HCT116 (cell line): ENCODE measurements around the gene ZSWIM3. TPM values are rescaled to one million over a fixed set of nuclear protein-coding genes. Genes with fewer than 3 reads are reported as not detected.

Source experiments
- ATAC-seq: fragments of 200-7000 bp; cut with Tn5 transposase; 2 replicates; pipeline ENCODE4 v1.9.1; 2020; ENCODE audit warnings: mild to moderate bottlenecking, moderate library complexity
- BruUV-seq: library from RNA; stranded (reverse); fragments of 400-500 nt; replicated peaks from 2 replicates; lab custom pipeline; 2021; lab: Mats Ljungman, UMichigan
- CTCF ChIA-PET: fragments of 300-600 bp; sonication (Branson Sonifier 250); formaldehyde crosslinking; loops from one replicate; lab custom pipeline; 2021; ENCODE audit warnings: antibody characterized with exemption; lab: Charles Lee
- POLR2A ChIA-PET: fragments of 300-600, 350-600 bp; sonication (Branson Sonifier 250); formaldehyde crosslinking; loops from one replicate; lab custom pipeline; 2021; ENCODE audit warnings: antibody characterized with exemption; lab: Charles Lee
- RAD21 ChIA-PET, 2 experiments: fragments of 300-600 bp; sonication (Branson Sonifier 250); formaldehyde crosslinking; loops; one replicate each; lab custom pipeline; 2023; ENCODE audit warnings: low total read pairs in 2 of 2; ENCODE audit not compliant: uncharacterized antibody in 2 of 2, unreplicated experiment in 2 of 2, low non-redundant PET in 1 of 2; lab: Charles Lee
- DNase-seq: peaks from one replicate; pipeline ENCODE4 v3.0.0-alpha.2; 2010; ENCODE audit warnings: low read depth, low spot score
- H2AFZ ChIP-seq: fragments of 200-600 bp; shearing (Covaris generic), sonication (generic); 2 replicates; pipeline ENCODE4 v1.6.1; 2017; ENCODE audit warnings: low read depth, mixed run types, mixed read lengths, antibody characterized with exemption, low read length; ENCODE audit not compliant: poor library complexity, severe bottlenecking
- H3K27ac ChIP-seq: 2 replicates; pipeline ENCODE4 v1.5.1; 2012; ENCODE audit warnings: low read depth, low read length
- H3K27me3 ChIP-seq: fragments of 200-600 bp; sonication (generic); 2 replicates; pipeline ENCODE4 v1.6.1; 2016; ENCODE audit warnings: mixed run types, low read length, mixed read lengths; ENCODE audit not compliant: insufficient read depth
- H3K36me3 ChIP-seq, 2 experiments: fragments of 200-500 bp in 1 of 2; fragments of 200-600 bp in 1 of 2; sonication (Bioruptor generic) in 1 of 2; sonication (generic) in 1 of 2; 2 replicates each; pipeline versions ENCODE4 v1.5.1 to v1.6.1; 2014 to 2016; ENCODE audit warnings: low read length in 2 of 2, inconsistent platforms in 1 of 2, mixed read lengths in 1 of 2, mixed run types in 1 of 2; ENCODE audit not compliant: insufficient read depth in 2 of 2, control insufficient read depth in 1 of 2
- H3K4me1 ChIP-seq, 2 experiments: fragments of 200-600 bp in 1 of 2; sonication (generic) in 1 of 2; 2 replicates each; pipeline versions ENCODE4 v1.5.1 to v1.6.1; 2012 to 2017; ENCODE audit warnings: low read length in 2 of 2, inconsistent platforms in 1 of 2, mild to moderate bottlenecking in 1 of 2, mixed read lengths in 1 of 2, mixed run types in 1 of 2, moderate library complexity in 1 of 2; ENCODE audit not compliant: insufficient read depth in 2 of 2, control insufficient read depth in 1 of 2
- H3K4me2 ChIP-seq: fragments of 200-600 bp; sonication (generic); 2 replicates; pipeline ENCODE4 v1.6.1; 2017; ENCODE audit warnings: mixed run types, low read length, mixed read lengths
- H3K4me3 ChIP-seq, 2 experiments: fragments of 200-600 bp in 1 of 2; sonication (generic) in 1 of 2; replicated peaks in 1 of 2; 2 replicates each; pipeline ENCODE4 v1.5.1; 2011 to 2016; ENCODE audit warnings: low read length in 2 of 2, control low read depth in 1 of 2, low read depth in 1 of 2, mild to moderate bottlenecking in 1 of 2, mixed read lengths in 1 of 2, mixed run types in 1 of 2
- H3K79me2 ChIP-seq: fragments of 200-600 bp; sonication (generic); 2 replicates; pipeline ENCODE4 v1.6.1; 2017; ENCODE audit warnings: mild to moderate bottlenecking, mixed run types, low read length, moderate library complexity, mixed read lengths; ENCODE audit not compliant: insufficient read depth
- H3K9ac ChIP-seq: fragments of 200-600 bp; sonication (generic); 2 replicates; pipeline ENCODE4 v1.6.1; 2016; ENCODE audit warnings: low read length, mixed read lengths
- H3K9me2 ChIP-seq: fragments of 200-600 bp; sonication (generic), shearing (Covaris generic); 2 replicates; pipeline ENCODE4 v1.6.1; 2017; ENCODE audit warnings: mixed run types, mild to moderate bottlenecking, moderate library complexity; ENCODE audit not compliant: insufficient read depth
- H3K9me3 ChIP-seq, 2 experiments: fragments of 200-500 bp in 1 of 2; fragments of 200-600 bp in 1 of 2; sonication (Bioruptor generic) in 1 of 2; sonication (generic) in 1 of 2; 2 replicates each; pipeline ENCODE4 v1.6.1; 2014 to 2017; ENCODE audit warnings: low read length in 2 of 2, mixed read lengths in 2 of 2, inconsistent platforms in 1 of 2, low read depth in 1 of 2, mild to moderate bottlenecking in 1 of 2, mixed run types in 1 of 2, moderate library complexity in 1 of 2; ENCODE audit not compliant: control insufficient read depth in 1 of 2, insufficient read depth in 1 of 2
- H4K20me1 ChIP-seq: fragments of 200-600 bp; sonication (generic), shearing (Covaris generic); 2 replicates; pipeline ENCODE4 v1.6.1; 2017; ENCODE audit warnings: mixed run types, mild to moderate bottlenecking, moderate library complexity; ENCODE audit not compliant: insufficient read depth
- CBX3 ChIP-seq: IDR thresholded peaks from 2 replicates; pipeline ENCODE4 v1.6.1; 2012; ENCODE audit warnings: low read depth
- EGR1 ChIP-seq: IDR thresholded peaks from 2 replicates; pipeline ENCODE4 v1.6.1; 2012; ENCODE audit warnings: low read depth
- ELF1 ChIP-seq: IDR thresholded peaks from 2 replicates; pipeline ENCODE4 v1.6.1; 2012; ENCODE audit warnings: low read depth, borderline replicate concordance
- FOSL1 ChIP-seq: IDR thresholded peaks from 2 replicates; pipeline ENCODE4 v1.6.1; 2012; ENCODE audit warnings: low read depth
- POLR2A ChIP-seq: IDR thresholded peaks from 2 replicates; pipeline ENCODE4 v1.7.0; 2011; ENCODE audit warnings: borderline replicate concordance; ENCODE audit not compliant: insufficient read depth, insufficient read length; ENCODE audit errors: extremely low read depth
- RAD21 ChIP-seq: IDR thresholded peaks from 2 replicates; pipeline ENCODE4 v1.6.1; 2012; ENCODE audit warnings: low read depth, mild to moderate bottlenecking
- ZBTB33 ChIP-seq: IDR thresholded peaks from 2 replicates; pipeline ENCODE4 v1.6.1; 2011; ENCODE audit warnings: mild to moderate bottlenecking, low read length, moderate library complexity; ENCODE audit not compliant: insufficient replicate concordance; ENCODE audit errors: extremely low read depth
- intact Hi-C: fragments of 100-400 bp; cut with micrococcal nuclease; formaldehyde crosslinking; loops from 2 replicates; pipeline ENCODE4 v1.10.0; 2022
- total RNA-seq: library from RNA; stranded (reverse); gene quantifications from one replicate; pipeline ENCODE4 v1.2.1, GENCODE V29; 2021; ENCODE audit not compliant: unreplicated experiment
- TF ChIP-seq, protein P1 (sequence below), 3 experiments: fragments of 200-600 bp in 1 of 3; sonication (generic) in 1 of 3; IDR thresholded peaks in 2 of 3; conservative IDR thresholded peaks in 1 of 3; 2 replicates each; pipeline ENCODE4 v1.5.1; 2012 to 2017; ENCODE audit warnings: low read depth in 2 of 3, low read length in 2 of 3, antibody characterized with exemption in 1 of 3, borderline replicate concordance in 1 of 3, control low read depth in 1 of 3, mild to moderate bottlenecking in 1 of 3, mixed read lengths in 1 of 3, mixed run types in 1 of 3, moderate library complexity in 1 of 3; ENCODE audit not compliant: insufficient read depth in 1 of 3

The ZSWIM3 gene
- total RNA-seq, 1 experiment from 2014 or later, result 1.8 TPM

DNA sequence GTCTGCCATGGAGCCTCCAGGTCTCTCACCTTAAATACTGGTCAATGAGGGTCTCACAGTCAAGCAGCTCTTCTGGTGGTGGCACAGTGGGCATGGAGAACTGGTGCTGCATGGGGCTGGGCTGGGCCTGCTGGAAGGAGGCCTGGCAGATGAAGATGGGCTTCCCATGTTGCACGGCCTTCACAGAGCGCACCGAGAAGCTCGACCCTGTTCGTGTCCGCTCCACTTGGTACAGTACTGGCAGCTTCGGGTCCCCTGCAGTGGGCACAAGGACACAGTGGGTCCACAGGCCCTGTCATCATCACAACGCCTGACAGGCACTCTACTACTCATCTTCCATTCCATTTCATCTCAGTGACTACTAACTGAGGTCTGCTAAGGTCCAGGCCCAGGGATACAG, 9.0 kb upstream of the ZSWIM3 start:
- H3K79me2 ChIP-seq, result no peaks in the 10 kb centered on the region
- no peaks in the 10 kb centered on the region for H4K20me1 ChIP-seq
- peaks cover 0 to 2% of the 10 kb centered on the region in 2 experiments; a peak in 2 of 4 replicates for H3K36me3 ChIP-seq
- no peak for TF ChIP-seq CBX3
- no peak for TF ChIP-seq RAD21
- TF ChIP-seq, protein P1, sequence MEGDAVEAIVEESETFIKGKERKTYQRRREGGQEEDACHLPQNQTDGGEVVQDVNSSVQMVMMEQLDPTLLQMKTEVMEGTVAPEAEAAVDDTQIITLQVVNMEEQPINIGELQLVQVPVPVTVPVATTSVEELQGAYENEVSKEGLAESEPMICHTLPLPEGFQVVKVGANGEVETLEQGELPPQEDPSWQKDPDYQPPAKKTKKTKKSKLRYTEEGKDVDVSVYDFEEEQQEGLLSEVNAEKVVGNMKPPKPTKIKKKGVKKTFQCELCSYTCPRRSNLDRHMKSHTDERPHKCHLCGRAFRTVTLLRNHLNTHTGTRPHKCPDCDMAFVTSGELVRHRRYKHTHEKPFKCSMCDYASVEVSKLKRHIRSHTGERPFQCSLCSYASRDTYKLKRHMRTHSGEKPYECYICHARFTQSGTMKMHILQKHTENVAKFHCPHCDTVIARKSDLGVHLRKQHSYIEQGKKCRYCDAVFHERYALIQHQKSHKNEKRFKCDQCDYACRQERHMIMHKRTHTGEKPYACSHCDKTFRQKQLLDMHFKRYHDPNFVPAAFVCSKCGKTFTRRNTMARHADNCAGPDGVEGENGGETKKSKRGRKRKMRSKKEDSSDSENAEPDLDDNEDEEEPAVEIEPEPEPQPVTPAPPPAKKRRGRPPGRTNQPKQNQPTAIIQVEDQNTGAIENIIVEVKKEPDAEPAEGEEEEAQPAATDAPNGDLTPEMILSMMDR (IDR thresholded peaks at IDR 0.05 in 2 of 3, conservative IDR thresholded peaks at IDR 0.05 in 1 of 3; ENCODE audit: borderline replicate concordance in 1 of 3, insufficient read depth in 1 of 3, low read depth in 2 of 3, low read length in 2 of 3), result no peak
- no peak for TF ChIP-seq ZBTB33
- TF ChIP-seq EGR1, result no peak
- TF ChIP-seq FOSL1, result no peak
- no peak for TF ChIP-seq POLR2A
- no peak for TF ChIP-seq ELF1
- no peak for ATAC-seq
- DNase-seq, result no peak
- no TSS peak for BruUV-seq
- RAD21 ChIA-PET, result no interaction called here
- POLR2A ChIA-PET, result no interaction called here
- no peak overlapping the region for H2AFZ ChIP-seq
- no peaks in the 10 kb centered on the region for H3K27me3 ChIP-seq
- intact Hi-C loops, result no loop called here
- no peaks in the 10 kb centered on the region for H3K4me1 ChIP-seq
- CTCF ChIA-PET, result no interaction called here
- H3K9ac ChIP-seq, result no peak overlapping the region
- H3K27ac ChIP-seq, result no peak overlapping the region
- H3K9me2 ChIP-seq, result no peaks in the 10 kb centered on the region
- H3K4me2 ChIP-seq, result no peak overlapping the region
- no peaks in the 10 kb centered on the region for H3K9me3 ChIP-seq
- H3K4me3 ChIP-seq, result no peak overlapping the region
